ENCODE data around the gene COL27A1. TPM values are rescaled to one million over a fixed set of nuclear protein-coding genes. Genes with fewer than 3 reads are reported as not detected.

COL27A1 gene
- total RNA-seq, 1 donor from 2014 or later, result 8.5 TPM

DNA sequence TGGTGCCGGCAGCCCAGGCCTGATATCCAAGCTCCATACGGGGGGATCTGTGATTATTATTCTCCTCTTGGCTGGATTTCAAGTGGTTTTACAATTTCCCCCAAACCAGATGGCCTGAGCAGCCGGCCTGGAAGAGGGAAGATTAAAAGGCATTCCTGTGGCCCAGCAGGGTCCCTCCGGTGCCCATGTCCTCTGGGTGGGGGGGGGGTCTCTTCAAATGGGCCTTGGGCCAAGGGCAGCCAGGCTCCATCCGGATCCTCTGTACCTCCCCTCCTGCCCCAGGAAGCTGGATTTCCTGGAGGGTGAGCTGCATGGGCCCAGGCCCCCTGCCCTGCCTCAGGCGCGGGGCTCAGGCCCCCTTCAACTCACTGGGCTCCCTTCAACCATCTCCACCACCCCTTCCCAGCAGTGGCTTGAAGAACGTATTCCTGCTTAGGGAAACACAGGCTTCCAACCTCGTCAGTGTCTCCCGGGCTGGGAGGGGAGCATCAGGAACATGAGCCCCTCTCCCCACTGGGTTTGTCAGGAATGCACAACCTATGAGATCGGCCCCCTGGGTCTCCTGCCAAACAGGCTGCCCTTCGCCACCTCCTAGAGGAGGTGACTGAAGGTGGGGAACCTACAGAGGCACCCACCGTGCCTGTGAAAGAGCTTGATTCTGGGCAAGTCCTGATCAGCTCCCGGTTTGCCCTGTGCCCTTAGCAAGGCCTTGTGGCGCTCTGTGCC lies 104.6 kb downstream of the COL27A1 start:
- no peak overlapping the region for H3K4me3 ChIP-seq (ENCODE audit: low read depth, low read length)
- TF ChIP-seq, protein P1, sequence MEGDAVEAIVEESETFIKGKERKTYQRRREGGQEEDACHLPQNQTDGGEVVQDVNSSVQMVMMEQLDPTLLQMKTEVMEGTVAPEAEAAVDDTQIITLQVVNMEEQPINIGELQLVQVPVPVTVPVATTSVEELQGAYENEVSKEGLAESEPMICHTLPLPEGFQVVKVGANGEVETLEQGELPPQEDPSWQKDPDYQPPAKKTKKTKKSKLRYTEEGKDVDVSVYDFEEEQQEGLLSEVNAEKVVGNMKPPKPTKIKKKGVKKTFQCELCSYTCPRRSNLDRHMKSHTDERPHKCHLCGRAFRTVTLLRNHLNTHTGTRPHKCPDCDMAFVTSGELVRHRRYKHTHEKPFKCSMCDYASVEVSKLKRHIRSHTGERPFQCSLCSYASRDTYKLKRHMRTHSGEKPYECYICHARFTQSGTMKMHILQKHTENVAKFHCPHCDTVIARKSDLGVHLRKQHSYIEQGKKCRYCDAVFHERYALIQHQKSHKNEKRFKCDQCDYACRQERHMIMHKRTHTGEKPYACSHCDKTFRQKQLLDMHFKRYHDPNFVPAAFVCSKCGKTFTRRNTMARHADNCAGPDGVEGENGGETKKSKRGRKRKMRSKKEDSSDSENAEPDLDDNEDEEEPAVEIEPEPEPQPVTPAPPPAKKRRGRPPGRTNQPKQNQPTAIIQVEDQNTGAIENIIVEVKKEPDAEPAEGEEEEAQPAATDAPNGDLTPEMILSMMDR (conservative IDR thresholded peaks at IDR 0.05; ENCODE audit: low read depth, low read length), result no peak
- no peak for DNase-seq (ENCODE audit: low read depth)

DNA sequence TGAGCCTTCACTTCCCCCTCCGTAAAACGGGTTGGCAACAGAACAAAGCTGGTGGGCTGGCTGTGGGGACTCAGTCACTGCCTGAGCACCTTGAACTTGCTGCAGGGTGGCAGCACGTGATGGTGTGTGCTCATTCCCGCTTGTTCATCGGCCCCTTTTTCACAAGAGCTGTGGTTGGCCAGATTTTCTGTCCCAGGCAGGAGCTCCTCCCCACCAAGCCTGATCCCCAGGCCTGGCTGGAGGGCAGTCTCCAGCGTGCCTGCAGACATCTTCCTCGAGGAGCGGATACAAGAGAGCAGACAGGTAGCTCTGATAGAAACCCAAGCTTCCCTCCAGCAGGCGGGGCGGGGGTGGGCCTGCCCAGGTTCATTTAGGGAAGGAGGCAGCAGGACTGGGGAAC lies 105.7 kb downstream of the COL27A1 start:
- TF ChIP-seq, protein P1 (conservative IDR thresholded peaks at IDR 0.05; ENCODE audit: low read depth, low read length), result no peak
- no peak for DNase-seq (ENCODE audit: low read depth)
- H3K4me3 ChIP-seq (ENCODE audit: low read depth, low read length), result no peak overlapping the region

DNA sequence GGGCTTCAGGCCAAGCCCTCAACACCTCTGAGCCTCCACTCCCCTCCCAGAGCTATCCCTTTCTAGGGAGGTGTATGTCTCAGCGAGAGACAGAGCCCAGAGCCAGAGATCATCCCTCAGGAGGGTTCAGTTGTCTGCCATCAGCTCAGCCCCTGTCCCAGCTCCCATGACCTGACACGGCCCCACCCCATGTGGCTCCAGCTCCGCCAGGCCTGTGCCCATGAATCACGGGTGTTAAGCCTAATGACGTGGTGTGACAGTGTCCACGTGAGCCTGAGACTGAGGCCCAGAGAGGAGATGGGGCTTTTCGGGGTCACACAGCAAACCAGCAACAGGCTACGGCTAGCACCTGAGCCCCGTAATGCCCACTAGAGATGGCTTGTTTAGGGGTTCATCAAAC lies 106.7 kb downstream of the COL27A1 start:
- no peak overlapping the region for H3K4me3 ChIP-seq (ENCODE audit: low read depth, low read length)
- no peak for DNase-seq (ENCODE audit: low read depth)
- TF ChIP-seq, protein P1 (conservative IDR thresholded peaks at IDR 0.05; ENCODE audit: low read depth, low read length), result no peak

DNA sequence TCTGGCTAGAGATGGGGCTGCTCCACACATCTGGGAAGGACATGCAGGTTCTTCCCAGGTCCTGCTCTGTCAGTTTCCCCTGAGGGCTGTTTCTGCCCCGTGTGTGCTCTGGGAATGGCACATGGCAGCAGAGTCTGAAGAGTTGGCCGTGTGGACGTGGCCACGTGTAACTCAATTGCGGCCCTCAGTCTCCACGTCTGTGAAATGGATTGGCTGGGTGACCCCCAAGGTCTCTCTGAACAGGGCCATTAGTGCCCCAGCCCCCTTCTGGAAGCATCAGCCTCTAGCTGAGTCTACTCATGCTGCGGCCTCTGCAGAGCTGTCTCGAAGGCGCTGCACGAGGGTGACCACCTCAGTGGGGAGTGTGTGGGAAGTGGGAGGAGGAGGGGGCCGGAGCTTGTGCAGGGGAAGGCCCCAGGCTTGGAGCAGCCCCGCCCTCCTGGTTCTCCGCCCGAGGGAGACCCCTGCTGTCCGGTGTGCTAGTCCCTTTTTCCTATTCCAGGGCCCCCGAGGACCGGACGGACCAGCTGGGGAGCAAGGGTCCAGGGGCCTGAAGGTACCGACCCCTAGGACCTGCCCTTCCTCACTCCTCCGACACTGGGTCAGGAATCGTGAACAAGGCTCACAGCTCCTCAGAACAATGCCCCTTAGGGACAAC lies 108.6 kb downstream of the COL27A1 start:
- no peak overlapping the region for H3K4me3 ChIP-seq (ENCODE audit: low read depth, low read length)
- TF ChIP-seq, protein P1 (conservative IDR thresholded peaks at IDR 0.05; ENCODE audit: low read depth, low read length), result peak; percentile 23
- DNase-seq (ENCODE audit: low read depth), result no peak

DNA sequence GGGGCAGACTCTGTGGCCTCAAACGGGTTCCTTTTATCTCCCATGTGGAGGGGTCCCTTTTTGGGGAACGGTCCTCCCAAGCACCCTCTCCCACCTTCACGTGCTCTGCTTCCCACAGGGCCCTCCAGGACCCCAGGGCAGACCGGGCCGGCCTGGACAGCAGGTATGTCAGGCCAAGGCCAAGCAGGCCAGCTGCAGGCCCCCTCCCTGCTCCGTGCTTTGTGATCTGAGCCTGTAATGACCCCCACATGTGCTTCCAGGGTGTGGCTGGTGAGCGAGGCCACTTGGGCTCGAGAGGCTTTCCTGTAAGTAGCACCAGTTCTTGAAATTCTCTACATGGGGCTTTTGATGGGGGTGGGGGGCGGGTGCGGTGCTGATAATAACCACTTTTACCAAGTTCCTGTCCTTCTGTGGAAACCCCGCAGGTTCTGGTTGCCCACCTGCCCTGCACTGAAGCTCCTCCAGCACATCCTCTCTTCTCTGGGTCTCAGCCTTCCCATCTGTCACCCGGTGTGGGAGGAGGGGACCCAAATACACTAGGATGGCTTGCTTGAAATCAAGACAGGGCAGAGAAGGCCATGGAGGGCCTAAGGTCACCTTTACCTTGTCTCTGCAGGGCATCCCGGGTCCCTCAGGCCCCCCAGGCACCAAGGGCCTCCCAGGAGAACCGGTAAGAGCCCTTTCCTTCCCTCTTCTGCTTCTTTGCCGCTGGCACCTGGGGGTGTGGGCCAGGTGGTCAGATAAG lies 109.6 kb downstream of the COL27A1 start:
- TF ChIP-seq, protein P1 (conservative IDR thresholded peaks at IDR 0.05; ENCODE audit: low read depth, low read length), result no peak
- no peak overlapping the region for H3K4me3 ChIP-seq (ENCODE audit: low read depth, low read length)
- DNase-seq (ENCODE audit: low read depth), result no peak

DNA sequence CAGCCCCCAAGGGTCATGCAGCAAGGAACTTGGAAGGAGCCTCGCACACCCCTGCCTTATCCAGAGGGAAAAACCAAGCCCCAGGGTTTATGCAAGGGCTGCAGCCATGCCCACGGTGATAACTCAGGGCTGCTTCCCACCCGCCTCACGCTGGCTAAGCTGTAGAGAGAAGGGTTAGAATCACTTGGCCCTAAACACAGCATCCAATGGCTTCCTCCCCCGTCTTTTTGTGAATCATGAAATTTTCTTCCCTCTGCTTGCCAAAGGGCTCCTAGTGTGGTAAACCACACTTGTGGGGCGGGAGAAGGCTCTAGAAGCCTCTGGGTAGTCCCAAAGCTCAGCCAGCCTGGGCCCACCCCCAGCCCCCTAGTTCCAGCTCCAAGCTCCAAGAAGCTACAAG lies 111.6 kb downstream of the COL27A1 start:
- no peak for DNase-seq (ENCODE audit: low read depth)
- no peak overlapping the region for H3K4me3 ChIP-seq (ENCODE audit: low read depth, low read length)
- TF ChIP-seq, protein P1 (conservative IDR thresholded peaks at IDR 0.05; ENCODE audit: low read depth, low read length), result no peak

Measured in epithelial cell of proximal tubule (primary cell).